Measurements from ENCODE around the gene CLEC1B.
"Not testable (repeated sequence)": the region's sequence is repeated elsewhere in the genome, so short reads cannot be mapped to it uniquely, and the experiment has no call there.

Gene CLEC1B

DNA sequence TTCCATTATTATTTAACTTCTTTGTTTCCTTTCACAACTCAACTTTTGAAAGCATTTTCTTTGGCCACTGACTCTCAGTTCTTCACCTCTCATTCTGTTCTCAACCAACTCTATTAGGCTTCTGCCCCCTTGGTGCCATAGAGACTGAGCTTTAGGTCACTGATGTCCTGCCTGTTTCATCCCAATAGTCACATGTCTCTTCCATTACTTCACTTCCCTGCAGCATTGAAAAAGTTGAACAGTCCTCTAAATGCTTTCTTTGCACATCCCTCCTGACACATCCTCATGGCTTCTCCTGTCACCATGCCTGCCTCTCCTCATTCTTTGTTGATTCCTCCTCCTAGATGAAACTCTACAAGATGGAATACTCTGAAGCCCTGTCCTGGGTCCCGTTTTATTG is 25.0 kb downstream of the CLEC1B start:
- DNase-seq, result no peak

DNA sequence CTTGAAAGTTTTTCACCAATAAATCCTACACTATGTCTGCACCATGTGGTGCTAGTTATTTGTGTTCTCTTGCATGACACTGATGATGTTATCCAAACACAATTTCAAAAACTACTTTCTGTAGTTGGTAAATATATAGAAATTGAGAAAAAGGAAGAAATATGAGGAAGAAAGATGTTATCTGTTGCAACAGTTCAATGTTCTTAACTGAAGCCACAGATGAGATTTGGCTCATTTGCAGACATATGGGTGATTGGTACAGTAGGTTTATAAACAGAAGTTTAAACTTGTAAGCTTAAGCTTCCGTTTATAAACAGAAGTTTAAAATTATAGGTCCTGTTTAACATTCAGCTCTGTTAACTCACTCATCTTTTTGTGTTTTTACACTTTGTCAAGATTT is 27.7 kb downstream of the CLEC1B start, which contains the start of gene CLEC12A:
TSS of gene CLEC12A (plus strand) at position 229 of the 400 bp plus-strand sequence. CDS start 188 bp downstream, outside the sequence.
- no peak for DNase-seq

- DNase-seq, result no peak
Measured at GRCh38 chr12:9969673-9970072, 29.2 kb downstream of the CLEC1B start.

GRCh38 chr12:9961901-9962300 is 37.0 kb downstream of the CLEC1B start:
- no peak for DNase-seq

- DNase-seq, result no peak
Measured at GRCh38 chr12:9961106-9961505, 37.8 kb downstream of the CLEC1B start.

DNA sequence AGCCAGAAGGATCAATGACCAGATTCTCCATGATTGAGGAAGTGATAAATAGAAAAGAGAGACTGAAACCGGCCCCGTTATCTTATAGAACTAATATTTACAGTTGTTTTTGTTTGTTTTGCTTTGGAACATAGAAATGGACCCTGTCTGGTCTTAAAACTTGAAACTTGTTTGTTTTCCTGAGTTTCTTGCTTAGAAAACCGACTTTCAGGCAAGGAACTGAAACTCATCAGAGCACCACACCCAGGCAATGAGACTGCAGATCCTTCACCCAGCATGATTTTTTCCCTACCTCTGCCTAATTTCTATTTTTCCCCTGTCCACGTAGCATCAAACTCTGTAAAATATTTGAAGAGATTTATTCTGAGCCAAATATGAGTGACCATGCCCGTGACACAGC is 38.3 kb downstream of the CLEC1B start:
- no peak for DNase-seq

DNA sequence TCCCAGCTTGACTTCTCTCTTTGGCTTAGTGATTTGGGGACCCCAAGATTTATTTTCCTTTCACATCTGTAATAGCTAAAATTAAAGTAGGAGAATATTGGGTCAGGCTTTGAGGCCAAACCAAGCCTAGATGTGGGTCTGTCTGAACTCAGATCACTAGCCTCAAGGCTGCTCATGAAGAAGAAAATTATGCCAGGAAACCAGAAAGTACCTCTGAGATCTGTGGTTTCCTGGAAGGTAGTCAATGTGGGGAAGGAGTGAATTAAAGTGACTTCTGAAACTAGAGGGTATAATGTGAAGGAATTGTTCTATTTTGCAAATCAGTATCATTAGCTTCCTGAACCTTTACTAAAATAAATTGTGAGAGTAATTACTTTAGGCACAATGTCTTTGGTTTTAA is 41.1 kb downstream of the CLEC1B start:
- DNase-seq, result no peak

DNA sequence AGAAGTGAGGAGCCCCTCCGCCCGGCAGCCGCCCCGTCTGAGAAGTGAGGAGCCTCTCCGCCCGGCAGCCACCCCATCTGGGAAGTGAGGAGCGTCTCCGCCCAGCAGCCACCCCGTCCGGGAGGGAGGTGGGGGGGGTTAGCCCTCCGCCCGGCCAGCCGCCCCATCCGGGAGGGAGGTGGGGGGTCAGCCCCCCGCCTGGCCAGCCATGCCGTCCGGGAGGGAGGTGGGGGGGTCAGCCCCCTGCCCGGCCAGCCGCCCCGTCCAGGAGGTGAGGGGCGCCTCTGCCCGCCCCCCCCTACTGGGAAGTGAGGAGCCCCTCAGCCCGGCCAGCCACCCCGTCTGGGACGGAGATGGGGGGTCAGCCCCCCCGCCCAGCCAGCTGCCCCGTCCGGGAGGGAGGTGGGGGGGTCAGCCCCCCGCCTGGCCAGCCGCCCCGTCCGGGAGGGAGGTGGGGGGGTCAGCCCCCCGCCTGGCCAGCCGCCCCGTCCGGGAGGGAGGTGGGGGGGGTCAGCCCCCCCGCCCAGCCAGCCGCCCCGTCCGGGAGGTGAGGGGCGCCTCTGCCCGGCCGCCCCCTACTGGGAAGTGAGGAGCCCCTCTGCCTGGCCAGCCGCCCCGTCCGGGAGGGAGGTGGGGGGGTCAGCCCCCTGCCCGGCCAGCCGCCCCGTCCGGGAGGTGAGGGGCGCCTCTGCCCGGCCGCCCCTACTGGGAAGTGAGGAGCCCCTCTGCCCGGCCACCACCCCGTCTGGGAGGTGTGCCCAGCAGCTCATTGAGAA is 45.8 kb downstream of the CLEC1B start:
- DNase-seq, result not testable (repeated sequence)

DNA sequence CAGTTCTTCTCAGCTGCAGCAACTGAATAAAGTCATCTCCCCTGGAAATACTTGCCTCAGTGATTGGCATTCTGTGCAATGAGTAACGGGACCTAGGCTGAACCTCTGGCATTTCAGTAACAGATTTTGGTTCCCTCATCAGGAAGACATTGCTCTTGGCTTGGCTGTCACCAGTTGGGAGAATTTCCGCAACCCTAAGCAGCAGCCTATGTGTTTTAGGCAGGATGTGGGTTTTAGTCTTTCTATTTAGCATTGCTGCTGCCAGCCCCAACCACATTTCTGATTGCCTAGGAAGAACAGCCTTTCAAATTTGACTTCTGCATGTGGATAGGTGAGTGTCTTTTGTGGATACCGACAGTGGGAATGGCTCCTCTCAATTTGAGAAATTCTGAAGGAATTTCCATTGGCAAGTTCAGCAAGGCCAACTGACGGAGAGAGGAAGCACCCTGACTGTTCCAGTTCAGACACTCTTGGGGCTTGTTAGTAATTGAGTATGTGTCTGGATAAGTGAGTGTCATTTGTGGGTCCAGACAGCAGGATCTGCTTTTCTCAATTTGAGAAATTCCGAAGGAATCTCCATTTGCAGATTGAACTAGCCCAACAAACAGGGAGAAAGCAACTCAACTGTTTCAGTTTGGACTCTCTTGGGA is 47.8 kb downstream of the CLEC1B start:
- DNase-seq, result no peak

DNA sequence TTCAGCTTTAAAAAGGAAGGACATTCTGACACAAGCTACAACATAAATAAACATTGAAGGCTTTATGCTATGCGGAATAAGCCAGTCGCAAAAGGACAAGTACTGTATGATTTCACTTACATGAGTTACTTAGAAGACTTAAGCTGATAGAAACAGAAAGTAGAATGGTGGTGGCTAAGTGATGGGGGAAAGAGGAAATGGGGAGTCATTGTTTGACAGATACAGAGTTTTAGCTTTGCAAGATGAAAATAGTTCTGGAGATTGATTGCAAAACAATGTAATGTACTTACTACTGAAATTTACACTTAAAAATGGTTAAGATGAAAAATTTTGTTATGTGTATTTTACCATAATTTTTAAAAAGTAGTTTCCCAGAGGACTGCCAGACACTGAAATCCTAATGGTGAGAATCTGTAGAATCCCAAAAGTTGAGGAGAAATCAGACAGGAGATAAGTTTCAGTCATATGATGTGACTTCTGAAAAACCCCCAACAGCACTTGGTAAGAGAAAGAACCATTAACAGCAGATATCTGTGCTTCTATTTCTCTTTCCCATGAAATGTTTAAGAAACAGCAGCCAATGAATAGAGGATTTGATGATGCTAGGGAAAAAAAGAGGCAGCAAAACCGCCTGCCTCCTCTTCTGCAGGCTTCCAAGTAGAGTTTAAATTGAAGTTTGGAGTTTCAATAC is 50.2 kb downstream of the CLEC1B start:
- no peak for DNase-seq

- DNase-seq, result no peak
Measured at GRCh38 chr12:9947674-9948073, 51.2 kb downstream of the CLEC1B start.

DNA sequence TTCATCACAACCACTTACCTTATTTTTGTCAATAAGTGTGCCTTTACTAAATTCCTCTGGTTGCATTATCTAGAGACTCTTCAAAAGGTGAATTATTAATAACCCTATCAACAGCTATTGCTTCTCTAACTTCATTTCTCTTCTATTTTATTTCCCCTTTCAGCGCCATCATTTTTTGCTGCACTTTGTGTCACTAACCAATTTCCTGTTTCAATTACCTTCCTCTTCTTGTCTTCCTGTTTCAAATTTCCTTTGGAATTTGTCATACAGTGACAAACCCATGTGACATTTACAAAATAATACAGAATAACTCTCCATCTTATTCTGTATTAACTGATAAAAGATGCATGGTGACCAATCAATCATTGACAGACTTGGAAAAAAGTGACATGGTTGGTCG is 54.5 kb downstream of the CLEC1B start:
- no peak for DNase-seq

DNA sequence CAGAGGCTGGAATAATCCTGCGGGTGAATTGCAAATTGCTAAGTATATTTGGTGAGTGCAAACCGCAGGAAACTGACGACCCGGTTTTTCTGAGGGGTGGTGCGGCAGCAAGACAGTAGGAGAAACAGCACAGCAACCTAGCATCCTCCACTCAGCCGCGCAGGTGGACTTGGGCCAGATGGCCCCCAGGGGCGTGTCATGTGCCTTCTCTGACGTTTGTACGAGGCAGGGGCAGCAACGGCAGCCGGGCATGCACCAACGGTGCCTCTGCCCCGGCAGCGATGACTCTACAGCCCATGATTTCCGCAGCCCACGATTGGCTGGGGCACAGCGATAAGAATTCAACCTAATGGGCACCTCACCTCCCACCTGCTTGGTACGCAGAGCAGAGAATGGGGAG is 55.7 kb downstream of the CLEC1B start:
- no peak for DNase-seq

Measured in NCI-H187 treated with DMSO at 0.1 percent for 48 hours (cell line).